PC-9 (cell line): ENCODE results near the gene NCK2. TPM values are rescaled to one million over a fixed set of nuclear protein-coding genes. Genes with fewer than 3 reads are reported as not detected.

Experiments
- BruUV-seq: library from RNA; stranded (reverse); fragments of 400-500 nt; replicated peaks from 2 replicates; lab custom pipeline; 2021; lab: Mats Ljungman, UMichigan
- CTCF ChIA-PET: fragments of 300-600 bp; sonication (Branson Sonifier 250); formaldehyde crosslinking; loops from one replicate; lab custom pipeline; 2022; ENCODE audit warnings: antibody characterized with exemption; lab: Charles Lee
- POLR2A ChIA-PET: fragments of 300-600 bp; sonication (Branson Sonifier 250); formaldehyde crosslinking; loops from one replicate; lab custom pipeline; 2022; ENCODE audit warnings: antibody characterized with exemption; ENCODE audit not compliant: unreplicated experiment; lab: Charles Lee
- DNase-seq, 2 experiments: peaks; one replicate each; pipeline versions ENCODE4 v3.0.0 to v3.0.0-alpha.2; 2015 to 2022; ENCODE audit warnings: mixed read lengths in 1 of 2
- H2AFZ ChIP-seq: fragments of 200-600 bp; sonication (generic); 2 replicates; pipeline ENCODE4 v1.8.1; 2017; ENCODE audit warnings: antibody characterized with exemption
- H3F3A ChIP-seq: fragments of 200-600 bp; sonication (generic); 2 replicates; pipeline ENCODE4 v1.8.1; 2017; ENCODE audit warnings: antibody characterized with exemption, mild to moderate bottlenecking, low read depth; ENCODE audit not compliant: insufficient read depth
- H3K27ac ChIP-seq: fragments of 200-600 bp; sonication (generic); 2 replicates; pipeline ENCODE4 v1.6.1; 2016; ENCODE audit warnings: mixed run types
- H3K27me3 ChIP-seq: fragments of 200-600 bp; sonication (generic); 2 replicates; pipeline ENCODE4 v1.6.1; 2016; ENCODE audit warnings: low read depth, mixed run types; ENCODE audit not compliant: insufficient read depth
- H3K36me3 ChIP-seq: fragments of 200-600 bp; sonication (generic); 2 replicates; pipeline ENCODE4 v1.6.1; 2016; ENCODE audit warnings: low read depth, mixed run types
- H3K4me1 ChIP-seq: fragments of 200-600 bp; sonication (generic); replicated peaks from 2 replicates; pipeline ENCODE4 v1.6.1; 2016; ENCODE audit warnings: mixed run types; ENCODE audit not compliant: insufficient read depth
- H3K4me2 ChIP-seq: fragments of 200-600 bp; sonication (generic); 2 replicates; pipeline ENCODE4 v1.6.1; 2017; ENCODE audit warnings: mixed run types
- H3K4me3 ChIP-seq: fragments of 200-600 bp; sonication (generic); 2 replicates; pipeline ENCODE4 v1.6.1; 2016; ENCODE audit warnings: mixed run types
- H3K79me2 ChIP-seq: fragments of 200-600 bp; sonication (generic); 2 replicates; pipeline ENCODE4 v1.6.1; 2017; ENCODE audit warnings: low read depth, mixed run types
- H3K9me2 ChIP-seq: fragments of 200-600 bp; sonication (generic); 2 replicates; pipeline ENCODE4 v1.8.1; 2017; ENCODE audit warnings: mild to moderate bottlenecking; ENCODE audit not compliant: insufficient read depth
- H3K9me3 ChIP-seq: fragments of 200-600 bp; sonication (generic); 2 replicates; pipeline ENCODE4 v1.8.1; 2016; ENCODE audit warnings: low read depth; ENCODE audit not compliant: insufficient read depth
- H4K20me1 ChIP-seq: fragments of 200-600 bp; sonication (generic); 2 replicates; pipeline ENCODE4 v1.8.1; 2017; ENCODE audit not compliant: insufficient read depth
- EZH2 ChIP-seq: fragments of 200-600 bp; sonication (generic); IDR thresholded peaks from 2 replicates; pipeline ENCODE4 v1.8.0; 2017; ENCODE audit warnings: antibody characterized with exemption, low read depth
- intact Hi-C: fragments of 100-400 bp; cut with micrococcal nuclease; formaldehyde crosslinking; loops from one replicate; pipeline ENCODE4 v1.10.0; 2022; ENCODE audit not compliant: unreplicated experiment
- total RNA-seq: library from RNA; stranded (reverse); gene quantifications from 2 replicates; pipeline ENCODE4 v1.2.3, GENCODE V29; 2021
- TF ChIP-seq, protein P1 (sequence below): fragments of 200-600 bp; sonication (generic); conservative IDR thresholded peaks from 2 replicates; pipeline ENCODE4 v1.6.1; 2017; ENCODE audit warnings: mixed run types, antibody characterized with exemption, mild to moderate bottlenecking, moderate library complexity

Gene NCK2
- total RNA-seq, 1 experiment from 2014 or later, result 26.0 TPM

DNA sequence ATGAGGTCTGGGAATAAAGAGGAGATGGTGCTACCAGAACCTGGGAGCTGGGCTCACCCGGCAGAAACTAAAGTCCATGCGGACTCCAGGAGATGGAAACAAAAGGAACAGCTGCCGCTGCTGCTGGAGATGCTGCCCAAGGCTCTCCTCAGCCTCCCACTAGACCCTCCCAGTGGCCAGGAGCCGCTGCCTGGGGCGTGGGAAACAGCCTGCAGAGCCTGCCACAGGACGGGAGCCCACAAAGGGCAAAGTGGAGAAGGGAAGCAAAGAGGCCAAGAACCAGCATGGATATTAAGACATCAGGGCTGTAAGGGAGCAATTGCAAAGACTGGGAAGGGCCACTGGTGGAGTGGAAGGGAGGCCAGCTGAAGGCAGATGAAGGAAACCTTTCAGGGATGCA, 179.6 kb downstream of the NCK2 start:
- no peak overlapping the region for H3K4me2 ChIP-seq
- H3K27me3 ChIP-seq, result no peaks in the 10 kb centered on the region
- DNase-seq, result no peak
- H3K9me3 ChIP-seq, result no peaks in the 10 kb centered on the region
- H3K4me3 ChIP-seq, result no peak overlapping the region
- TF ChIP-seq, protein P1, sequence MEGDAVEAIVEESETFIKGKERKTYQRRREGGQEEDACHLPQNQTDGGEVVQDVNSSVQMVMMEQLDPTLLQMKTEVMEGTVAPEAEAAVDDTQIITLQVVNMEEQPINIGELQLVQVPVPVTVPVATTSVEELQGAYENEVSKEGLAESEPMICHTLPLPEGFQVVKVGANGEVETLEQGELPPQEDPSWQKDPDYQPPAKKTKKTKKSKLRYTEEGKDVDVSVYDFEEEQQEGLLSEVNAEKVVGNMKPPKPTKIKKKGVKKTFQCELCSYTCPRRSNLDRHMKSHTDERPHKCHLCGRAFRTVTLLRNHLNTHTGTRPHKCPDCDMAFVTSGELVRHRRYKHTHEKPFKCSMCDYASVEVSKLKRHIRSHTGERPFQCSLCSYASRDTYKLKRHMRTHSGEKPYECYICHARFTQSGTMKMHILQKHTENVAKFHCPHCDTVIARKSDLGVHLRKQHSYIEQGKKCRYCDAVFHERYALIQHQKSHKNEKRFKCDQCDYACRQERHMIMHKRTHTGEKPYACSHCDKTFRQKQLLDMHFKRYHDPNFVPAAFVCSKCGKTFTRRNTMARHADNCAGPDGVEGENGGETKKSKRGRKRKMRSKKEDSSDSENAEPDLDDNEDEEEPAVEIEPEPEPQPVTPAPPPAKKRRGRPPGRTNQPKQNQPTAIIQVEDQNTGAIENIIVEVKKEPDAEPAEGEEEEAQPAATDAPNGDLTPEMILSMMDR, result no peak
- TF ChIP-seq EZH2, result no peak
- H3K36me3 ChIP-seq, result no peaks in the 10 kb centered on the region
- intact Hi-C loops, result no loop called here
- H3F3A ChIP-seq, result 0 out of 2 replicates have a peak, but pooled peaks cover 3% of the 10 kb centered on the region
- ChIA-PET POLR2A (no interaction called here), CTCF (no interaction called here)
- H3K4me1 ChIP-seq, result peaks cover 6% of the 10 kb centered on the region; the same call in 1 of the 2 replicates
- H4K20me1 ChIP-seq, result no peaks in the 10 kb centered on the region
- no peak overlapping the region for H2AFZ ChIP-seq
- H3K9me2 ChIP-seq, result no peaks in the 10 kb centered on the region
- H3K27ac ChIP-seq, result no peak overlapping the region
- no peaks in the 10 kb centered on the region for H3K79me2 ChIP-seq
- no TSS peak for BruUV-seq

DNA sequence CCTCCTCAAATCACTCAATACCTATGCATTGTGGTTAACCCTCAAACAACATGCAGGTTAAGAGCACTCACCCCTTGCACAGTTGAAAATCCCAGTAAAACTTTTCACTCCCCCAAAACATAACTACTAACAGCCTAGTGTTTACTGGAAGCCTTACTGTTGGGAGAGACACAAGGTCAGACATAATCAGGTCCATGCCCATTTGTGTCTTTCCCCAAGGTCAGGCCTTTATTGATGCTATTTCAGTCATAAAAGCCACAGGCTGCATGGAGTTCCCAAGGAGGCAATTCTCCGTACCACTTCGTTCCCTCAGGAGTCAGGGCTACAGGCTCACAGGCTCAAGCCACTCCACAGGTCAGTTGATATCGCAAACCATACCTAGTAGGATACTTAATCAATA, 180.2 kb downstream of the NCK2 start:
- no peaks in the 10 kb centered on the region for H3K79me2 ChIP-seq
- no peaks in the 10 kb centered on the region for H3K9me2 ChIP-seq
- no peak overlapping the region for H2AFZ ChIP-seq
- DNase-seq, result no peak
- no peaks in the 10 kb centered on the region for H4K20me1 ChIP-seq
- no TSS peak for BruUV-seq
- ChIA-PET CTCF (no interaction called here), POLR2A (no interaction called here)
- intact Hi-C loops, result no loop called here
- no peak overlapping the region for H3K4me2 ChIP-seq
- H3K36me3 ChIP-seq, result no peaks in the 10 kb centered on the region
- no peak overlapping the region for H3K4me3 ChIP-seq
- no peaks in the 10 kb centered on the region for H3K4me1 ChIP-seq
- H3K9me3 ChIP-seq, result no peaks in the 10 kb centered on the region
- H3F3A ChIP-seq, result 0 out of 2 replicates have a peak, but pooled peaks cover 3% of the 10 kb centered on the region
- H3K27ac ChIP-seq, result no peak overlapping the region
- H3K27me3 ChIP-seq, result no peaks in the 10 kb centered on the region
- TF ChIP-seq EZH2, result no peak
- TF ChIP-seq, protein P1, result no peak

DNA sequence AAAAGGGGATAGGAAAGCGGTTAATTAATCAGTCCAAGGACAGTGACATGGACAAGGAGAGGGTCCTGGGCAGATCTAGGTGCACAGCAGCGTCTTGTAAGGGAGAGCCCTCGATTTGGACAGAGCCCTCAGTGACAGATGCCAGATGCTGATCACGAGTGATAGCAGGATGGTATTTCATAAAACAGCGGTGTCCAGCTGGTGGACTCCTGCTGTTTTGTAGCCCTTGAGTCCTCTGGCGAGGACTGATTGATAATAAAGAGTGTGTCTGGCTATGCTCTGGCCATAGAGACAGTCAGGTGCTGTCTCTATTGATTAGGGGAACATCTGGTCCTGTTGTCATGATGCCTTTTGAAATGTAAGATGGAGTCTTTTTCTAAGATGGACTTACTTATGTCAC, 180.7 kb downstream of the NCK2 start:
- H3K36me3 ChIP-seq, result no peaks in the 10 kb centered on the region
- TF ChIP-seq, protein P1, result no peak
- TF ChIP-seq EZH2, result no peak

More for the DNA sequence above, 180.7 kb downstream of the NCK2 start:
- intact Hi-C loops, result no loop called here
- no TSS peak for BruUV-seq
- Histone ChIP-seq H4K20me1 (no peaks in the 10 kb centered on the region), H3K27me3 (no peaks in the 10 kb centered on the region), H3K4me3 (no peak overlapping the region), H3K9me3 (no peaks in the 10 kb centered on the region), H3F3A (0 out of 2 replicates have a peak, but pooled peaks cover 1% of the 10 kb centered on the region), H3K27ac (no peak overlapping the region), H3K4me1 (no peaks in the 10 kb centered on the region), H2AFZ (no peak overlapping the region), H3K79me2 (no peaks in the 10 kb centered on the region), H3K9me2 (no peaks in the 10 kb centered on the region), H3K4me2 (no peak overlapping the region)
- no peak for DNase-seq
- ChIA-PET POLR2A (no interaction called here), CTCF (no interaction called here)
